Astrocyte of the spinal cord (primary cell): ENCODE measurements around the gene C1orf53.

Experiments used
- DNase-seq: peaks from one replicate; pipeline ENCODE4 v3.0.0; 2011; ENCODE audit warnings: low read depth, low spot score
- H3K4me3 ChIP-seq: 2 replicates; pipeline ENCODE4 v1.5.1; 2011; ENCODE audit warnings: low read depth, mild to moderate bottlenecking, low read length, moderate library complexity
- in situ Hi-C: cut with HindIII; loops from 2 replicates; pipeline ENCODE4 v1.10.0; 2017; ENCODE audit warnings: low sequenced_read_pairs
- TF ChIP-seq, protein P1 (sequence below): IDR thresholded peaks from 2 replicates; pipeline ENCODE4 v1.5.1; 2012; ENCODE audit warnings: low read depth, mild to moderate bottlenecking, low read length, inconsistent platforms

C1orf53 gene

DNA sequence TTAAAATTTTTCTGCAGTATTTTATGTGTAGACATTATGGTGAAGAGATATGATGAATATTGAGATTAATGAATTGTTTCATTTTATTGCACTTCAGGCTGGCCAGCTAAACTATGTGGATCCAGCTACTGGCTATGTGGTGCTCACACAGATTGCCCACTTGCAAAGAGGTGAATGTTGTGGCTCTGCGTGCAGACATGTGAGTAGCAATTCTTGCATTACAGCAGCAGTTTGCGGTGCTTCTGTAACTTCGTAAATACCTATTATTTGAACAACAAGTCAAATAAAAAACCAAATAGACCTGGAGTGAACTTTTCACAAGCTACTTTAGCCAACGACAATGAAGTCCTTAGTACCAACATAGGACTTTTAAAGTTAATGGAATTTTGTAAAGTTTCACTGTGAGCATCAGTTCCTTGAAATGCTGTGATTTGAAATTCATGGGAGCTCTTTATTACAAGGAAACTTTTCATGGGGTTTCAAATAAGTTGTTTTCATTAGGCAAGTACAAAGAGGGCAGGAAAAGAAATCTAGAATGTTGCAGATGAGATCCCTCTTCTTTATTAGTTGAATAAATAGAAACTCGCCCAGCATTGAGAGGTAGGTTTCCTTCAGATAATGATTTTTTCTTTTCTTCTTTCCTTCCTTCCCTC lies 3.4 kb downstream of the C1orf53 start:
- DNase-seq = no peak
- TF ChIP-seq, protein P1, sequence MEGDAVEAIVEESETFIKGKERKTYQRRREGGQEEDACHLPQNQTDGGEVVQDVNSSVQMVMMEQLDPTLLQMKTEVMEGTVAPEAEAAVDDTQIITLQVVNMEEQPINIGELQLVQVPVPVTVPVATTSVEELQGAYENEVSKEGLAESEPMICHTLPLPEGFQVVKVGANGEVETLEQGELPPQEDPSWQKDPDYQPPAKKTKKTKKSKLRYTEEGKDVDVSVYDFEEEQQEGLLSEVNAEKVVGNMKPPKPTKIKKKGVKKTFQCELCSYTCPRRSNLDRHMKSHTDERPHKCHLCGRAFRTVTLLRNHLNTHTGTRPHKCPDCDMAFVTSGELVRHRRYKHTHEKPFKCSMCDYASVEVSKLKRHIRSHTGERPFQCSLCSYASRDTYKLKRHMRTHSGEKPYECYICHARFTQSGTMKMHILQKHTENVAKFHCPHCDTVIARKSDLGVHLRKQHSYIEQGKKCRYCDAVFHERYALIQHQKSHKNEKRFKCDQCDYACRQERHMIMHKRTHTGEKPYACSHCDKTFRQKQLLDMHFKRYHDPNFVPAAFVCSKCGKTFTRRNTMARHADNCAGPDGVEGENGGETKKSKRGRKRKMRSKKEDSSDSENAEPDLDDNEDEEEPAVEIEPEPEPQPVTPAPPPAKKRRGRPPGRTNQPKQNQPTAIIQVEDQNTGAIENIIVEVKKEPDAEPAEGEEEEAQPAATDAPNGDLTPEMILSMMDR = no peak
- in situ Hi-C loops = no loop called here
- no peak overlapping the region for H3K4me3 ChIP-seq

DNA sequence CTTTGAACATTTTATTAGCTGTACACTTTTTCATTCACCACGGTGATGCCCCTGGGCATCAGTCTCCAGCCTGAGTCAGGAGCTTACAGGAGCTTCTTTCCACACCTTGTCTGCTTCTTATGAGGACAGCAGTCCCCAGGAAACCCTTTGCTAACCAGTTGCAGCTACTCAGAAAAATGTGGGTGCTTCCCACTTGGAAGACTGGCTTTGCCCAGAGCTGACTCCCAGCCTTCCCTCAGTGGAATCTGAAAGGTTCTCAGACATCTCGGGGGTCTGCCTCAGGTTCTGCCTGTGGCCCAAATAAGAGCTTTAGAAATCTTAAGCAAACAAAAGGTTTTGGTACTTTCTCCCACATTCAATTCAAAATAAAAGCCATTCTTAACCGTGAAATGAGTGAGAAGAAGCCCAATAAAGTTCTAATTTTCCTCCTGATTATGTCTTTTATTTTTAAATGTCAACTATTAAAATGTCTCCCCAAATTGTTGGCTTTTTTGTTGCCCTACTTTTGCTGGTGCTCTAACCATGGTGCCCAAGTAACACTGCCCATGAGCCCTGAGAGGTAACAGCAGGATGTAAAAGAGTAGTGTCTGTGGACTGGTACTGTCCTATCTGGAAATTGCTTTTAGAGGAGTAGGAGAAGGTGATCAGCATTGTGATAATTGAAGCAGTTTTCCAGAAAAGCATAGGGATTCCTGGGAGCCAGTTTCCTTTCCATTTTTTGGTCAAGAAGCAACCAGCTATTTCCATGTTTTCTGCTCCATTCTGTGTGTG lies 5.6 kb downstream of the C1orf53 start:
- in situ Hi-C loops = no loop called here

DNA sequence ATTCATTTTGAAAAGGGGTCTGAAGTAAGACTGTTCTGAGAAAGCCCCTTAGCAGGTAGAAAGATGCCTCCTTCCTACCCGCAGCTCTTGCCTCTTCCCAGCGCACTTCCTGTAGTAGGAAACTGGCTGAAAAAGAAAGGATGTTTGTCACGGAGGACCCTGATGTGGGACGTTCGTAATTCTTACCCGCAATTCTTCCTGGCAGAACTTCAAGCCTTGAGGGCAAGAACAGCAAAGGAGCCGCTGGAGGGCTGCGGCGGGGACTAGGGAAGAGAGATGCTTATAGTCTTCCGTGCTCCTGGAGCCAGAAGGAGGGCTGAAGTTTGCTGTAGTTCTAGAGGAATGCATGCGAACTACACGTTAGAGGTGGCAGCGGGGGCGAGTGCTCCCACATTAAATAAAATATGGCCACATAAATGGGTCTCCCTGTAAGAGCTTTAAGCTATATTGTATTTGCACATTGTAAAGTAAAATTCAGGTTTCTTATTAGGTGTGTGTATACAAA lies 6.3 kb downstream of the C1orf53 start:
- in situ Hi-C loops = no loop called here

More for the DNA sequence above, 5.6 kb downstream of the C1orf53 start:
- H3K4me3 ChIP-seq = no peak overlapping the region
- DNase-seq = no peak
- TF ChIP-seq, protein P1 = no peak

DNA sequence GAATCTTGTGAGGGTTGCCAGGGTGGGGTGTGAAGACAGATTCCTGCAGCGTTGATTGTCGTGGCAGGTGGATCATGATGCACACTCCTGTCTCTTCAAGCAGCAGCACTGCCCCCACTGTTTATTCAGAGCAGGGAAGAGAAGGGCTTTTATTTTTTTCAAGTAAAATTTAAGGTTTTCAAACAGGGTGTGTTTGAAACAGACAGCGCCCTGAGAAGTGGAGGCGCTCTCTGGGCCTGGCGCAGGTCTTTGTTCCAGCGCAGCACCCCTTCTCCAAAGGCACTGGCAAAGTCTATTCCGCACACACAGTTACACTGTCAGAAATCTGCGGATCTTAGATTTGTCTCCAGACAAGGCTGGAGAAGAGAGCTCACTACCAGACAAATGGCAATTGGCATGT lies 7.0 kb downstream of the C1orf53 start:
- TF ChIP-seq, protein P1 = no peak
- no peak for DNase-seq
- no peak overlapping the region for H3K4me3 ChIP-seq
- in situ Hi-C loops = no loop called here

More for the DNA sequence above, 6.3 kb downstream of the C1orf53 start:
- TF ChIP-seq, protein P1 = no peak
- no peak for DNase-seq
- H3K4me3 ChIP-seq = no peak overlapping the region

DNA sequence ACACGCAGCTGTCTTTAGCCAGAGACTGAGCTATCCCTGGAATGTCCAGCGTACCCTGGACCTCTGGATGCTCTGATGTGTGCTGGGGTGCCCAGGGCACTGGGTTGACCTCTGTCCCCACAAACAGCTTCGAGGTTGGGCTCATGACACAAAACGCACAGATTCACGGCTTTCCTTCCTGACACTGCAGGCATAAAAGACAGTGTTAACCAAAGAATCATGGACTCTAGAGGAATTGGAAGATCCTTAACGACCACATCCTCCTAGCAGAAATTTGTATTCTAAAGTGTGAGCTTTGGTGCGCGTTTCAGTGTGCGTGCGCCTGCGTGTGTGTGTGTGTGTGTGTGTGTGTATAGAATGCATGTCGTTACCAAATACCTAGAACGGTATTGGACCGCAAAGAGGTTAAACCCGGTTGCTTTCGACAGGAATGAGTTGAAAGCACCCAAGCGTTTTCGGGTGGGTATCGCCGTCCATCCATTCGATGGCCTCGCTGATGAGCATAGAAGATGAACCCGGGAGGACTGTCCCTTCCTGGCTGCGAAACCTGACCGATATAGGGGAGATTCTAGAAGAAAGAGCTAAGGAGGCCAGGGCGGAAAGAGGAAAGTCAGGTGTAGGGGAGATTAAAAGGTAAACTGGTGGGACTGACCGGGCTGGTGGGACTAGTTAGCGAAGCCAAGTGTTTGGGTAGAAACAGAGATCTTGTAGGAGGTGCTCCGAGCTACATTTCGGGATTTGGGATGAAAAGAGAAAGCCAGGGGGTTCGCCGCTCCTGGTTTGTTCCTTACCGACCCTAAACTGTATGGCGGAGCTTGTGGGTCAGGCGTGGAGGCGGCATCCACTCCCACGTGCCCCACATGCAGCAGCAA lies 7.9 kb downstream of the C1orf53 start:
- TF ChIP-seq, protein P1 = no peak
- H3K4me3 ChIP-seq = no peak overlapping the region
- DNase-seq = no peak
- in situ Hi-C loops = no loop called here
